CD4-positive, alpha-beta T cell (primary cell): Measurements from ENCODE around the gene SORL1-AS1.
"Not testable (repeated sequence)": the region's sequence is repeated elsewhere in the genome, so short reads cannot be mapped to it uniquely, and the experiment has no call there.

ENCODE experiments used
- ATAC-seq: fragments of 200-7000 bp; cut with Tn5 transposase; one replicate; pipeline ENCODE4 v1.10.0; 2022; ENCODE audit warnings: mild to moderate bottlenecking; ENCODE audit not compliant: poor library complexity
- CTCF ChIA-PET: fragments of 350-600 bp; sonication (Branson Sonifier 250); formaldehyde crosslinking; loops from one replicate; lab custom pipeline; 2021; ENCODE audit warnings: antibody characterized with exemption, inconsistent platforms; lab: Charles Lee
- POLR2A ChIA-PET: fragments of 350-600 bp; sonication (Branson Sonifier 250); formaldehyde crosslinking; loops from one replicate; lab custom pipeline; 2021; ENCODE audit warnings: antibody characterized with exemption, inconsistent platforms; lab: Charles Lee
- DNase-seq, 14 experiments: peaks; one replicate each; pipeline ENCODE4 v3.0.0-alpha.2; 2013 to 2020; ENCODE audit warnings: mixed read lengths in 2 of 14
- H3K27ac ChIP-seq, 2 donors: one replicate each; pipeline versions ENCODE4 v1.5.1 to v1.7.0; 2013; ENCODE audit warnings: low read length in 2 of 2, low read depth in 1 of 2, mild to moderate bottlenecking in 1 of 2
- H3K27me3 ChIP-seq, 2 experiments: 1 replicate in 1 of 2; 2 replicates in 1 of 2; pipeline versions ENCODE4 v1.6.1 to v1.7.0; 2013; ENCODE audit warnings: low read length in 2 of 2, control low read depth in 1 of 2, mild to moderate bottlenecking in 1 of 2, moderate library complexity in 1 of 2; ENCODE audit not compliant: insufficient read depth in 2 of 2, control insufficient read depth in 1 of 2
- H3K36me3 ChIP-seq: one replicate; pipeline ENCODE4 v1.6.1; 2013; ENCODE audit warnings: low read length, control low read depth; ENCODE audit not compliant: insufficient read depth
- H3K4me1 ChIP-seq: one replicate; pipeline ENCODE4 v1.6.1; 2013; ENCODE audit warnings: low read length, control low read depth; ENCODE audit not compliant: insufficient read depth
- H3K4me3 ChIP-seq: one replicate; pipeline ENCODE4 v1.5.1; 2013; ENCODE audit warnings: mild to moderate bottlenecking, low read length, moderate library complexity
- H3K9me3 ChIP-seq, 2 experiments: 1 replicate in 1 of 2; 2 replicates in 1 of 2; pipeline versions ENCODE4 v1.6.1 to v1.7.0; 2013; ENCODE audit warnings: low read length in 2 of 2, mild to moderate bottlenecking in 2 of 2, control low read depth in 1 of 2, moderate library complexity in 1 of 2; ENCODE audit not compliant: control insufficient read depth in 1 of 2, insufficient read depth in 1 of 2
- H3K27ac Mint-ChIP-seq: one replicate; pipeline ENCODE4 v1.8.0; 2020; ENCODE audit warnings: mixed read lengths
- H3K27me3 Mint-ChIP-seq: one replicate; pipeline ENCODE4 v1.8.0; 2021; ENCODE audit warnings: mixed read lengths
- H3K36me3 Mint-ChIP-seq: one replicate; pipeline ENCODE4 v1.8.0; 2021; ENCODE audit warnings: low read depth, mixed read lengths
- H3K4me1 Mint-ChIP-seq: one replicate; pipeline ENCODE4 v1.8.0; 2021; ENCODE audit warnings: low read depth, mixed read lengths
- H3K4me3 Mint-ChIP-seq: one replicate; pipeline ENCODE4 v1.8.0; 2020; ENCODE audit warnings: mild to moderate bottlenecking, mixed read lengths
- H3K9me3 Mint-ChIP-seq: one replicate; pipeline ENCODE4 v1.8.0; 2020; ENCODE audit warnings: mixed read lengths
- intact Hi-C, 2 experiments: fragments of 100-400 bp; cut with DNase I in 1 of 2; cut with micrococcal nuclease in 1 of 2; formaldehyde crosslinking; loops; one replicate each; pipeline versions ENCODE4 v1.15.1 to v1.9.0; 2023 to 2025; cut with DNase I, micrococcal nuclease
- TF ChIP-seq, protein P1 (sequence below): fragments of 200-600 bp; IDR thresholded peaks from one replicate; pipeline ENCODE4 v1.8.0; 2022; ENCODE audit warnings: antibody characterized with exemption, mild to moderate bottlenecking

SORL1-AS1 gene

DNA sequence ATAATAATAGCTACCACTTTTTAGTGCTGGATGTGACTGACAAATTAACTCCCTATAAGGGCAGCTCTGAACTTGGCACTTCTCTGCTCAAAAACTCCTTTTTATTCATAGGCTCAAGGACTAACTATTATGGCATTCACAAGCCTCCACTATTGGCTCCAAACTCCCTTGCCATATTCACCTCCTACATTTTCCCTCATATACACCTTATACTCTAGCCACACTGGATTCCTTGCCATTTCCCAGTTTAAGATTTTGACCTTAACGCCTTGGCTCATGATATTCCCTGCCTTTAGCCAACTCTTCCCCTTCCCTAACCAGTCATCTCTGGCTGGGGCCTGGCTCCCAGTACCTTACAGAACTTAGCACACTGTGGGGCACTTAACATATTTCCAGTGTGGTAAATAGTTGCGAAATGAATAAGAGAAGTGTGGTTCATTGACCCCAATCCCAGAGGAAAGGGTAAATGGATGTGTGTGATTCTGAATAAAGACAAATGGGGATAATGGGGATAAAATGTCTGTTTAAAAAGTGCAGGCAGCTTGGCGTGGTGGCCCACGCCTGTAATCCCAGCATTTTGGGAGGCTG lies 40.7 kb downstream of the SORL1-AS1 start:
- ATAC-seq (no peak), DNase-seq (no peak)
- H3K4me1 ChIP-seq: peaks cover 17% of the 10 kb centered on the region
- TF ChIP-seq, protein P1, sequence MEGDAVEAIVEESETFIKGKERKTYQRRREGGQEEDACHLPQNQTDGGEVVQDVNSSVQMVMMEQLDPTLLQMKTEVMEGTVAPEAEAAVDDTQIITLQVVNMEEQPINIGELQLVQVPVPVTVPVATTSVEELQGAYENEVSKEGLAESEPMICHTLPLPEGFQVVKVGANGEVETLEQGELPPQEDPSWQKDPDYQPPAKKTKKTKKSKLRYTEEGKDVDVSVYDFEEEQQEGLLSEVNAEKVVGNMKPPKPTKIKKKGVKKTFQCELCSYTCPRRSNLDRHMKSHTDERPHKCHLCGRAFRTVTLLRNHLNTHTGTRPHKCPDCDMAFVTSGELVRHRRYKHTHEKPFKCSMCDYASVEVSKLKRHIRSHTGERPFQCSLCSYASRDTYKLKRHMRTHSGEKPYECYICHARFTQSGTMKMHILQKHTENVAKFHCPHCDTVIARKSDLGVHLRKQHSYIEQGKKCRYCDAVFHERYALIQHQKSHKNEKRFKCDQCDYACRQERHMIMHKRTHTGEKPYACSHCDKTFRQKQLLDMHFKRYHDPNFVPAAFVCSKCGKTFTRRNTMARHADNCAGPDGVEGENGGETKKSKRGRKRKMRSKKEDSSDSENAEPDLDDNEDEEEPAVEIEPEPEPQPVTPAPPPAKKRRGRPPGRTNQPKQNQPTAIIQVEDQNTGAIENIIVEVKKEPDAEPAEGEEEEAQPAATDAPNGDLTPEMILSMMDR: no peak
- H3K4me3 ChIP-seq: no peak overlapping the region
- H3K4me3 Mint-ChIP-seq: no peak overlapping the region
- no peak overlapping the region for H3K27ac ChIP-seq
- intact Hi-C loops: no loop called here
- H3K27me3 ChIP-seq: no peaks in the 10 kb centered on the region
- no peaks in the 10 kb centered on the region for H3K36me3 Mint-ChIP-seq
- no peaks in the 10 kb centered on the region for H3K9me3 ChIP-seq
- H3K27me3 Mint-ChIP-seq: no peaks in the 10 kb centered on the region
- no peaks in the 10 kb centered on the region for H3K9me3 Mint-ChIP-seq
- H3K36me3 ChIP-seq: no peaks in the 10 kb centered on the region
- peaks cover 31% of the 10 kb centered on the region for H3K4me1 Mint-ChIP-seq
- ChIA-PET CTCF (no interaction called here), POLR2A (no interaction called here)
- H3K27ac Mint-ChIP-seq: peak overlapping the region; percentile 1

- H3K9me3 ChIP-seq, H3K36me3 Mint-ChIP-seq, POLR2A ChIA-PET, H3K27ac ChIP-seq, H3K27me3 ChIP-seq, CTCF ChIA-PET, H3K27ac Mint-ChIP-seq, H3K9me3 Mint-ChIP-seq, H3K27me3 Mint-ChIP-seq, H3K4me3 ChIP-seq, H3K4me3 Mint-ChIP-seq, intact Hi-C loops, ATAC-seq, H3K36me3 ChIP-seq, DNase-seq: not testable (repeated sequence)
- H3K4me1 ChIP-seq: peaks cover 10% of the 10 kb centered on the region
- peaks cover 24% of the 10 kb centered on the region for H3K4me1 Mint-ChIP-seq
Observed at GRCh38 chr11:121411330-121411729, 41.4 kb downstream of the SORL1-AS1 start.

DNA sequence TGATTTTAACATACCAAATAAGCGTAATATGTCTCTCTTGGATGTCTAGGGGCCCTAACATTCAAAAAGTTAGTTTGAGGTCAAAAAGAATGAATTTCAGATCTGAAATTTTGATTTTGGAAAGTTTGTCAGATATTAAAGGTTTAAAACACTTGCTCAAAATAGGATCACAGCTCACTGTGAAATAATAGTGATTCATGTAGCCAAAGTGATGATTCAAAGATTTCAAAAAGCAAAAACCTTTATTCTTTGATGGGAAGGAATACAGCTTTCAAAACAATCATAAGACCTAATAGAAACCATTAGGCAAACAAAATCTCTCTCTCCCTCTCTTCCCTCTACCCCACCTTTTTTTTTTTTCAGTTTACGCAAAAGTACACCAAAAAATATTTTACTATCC lies 42.7 kb downstream of the SORL1-AS1 start:
- H3K27me3 Mint-ChIP-seq, H3K27ac Mint-ChIP-seq, H3K36me3 ChIP-seq, DNase-seq, H3K4me1 ChIP-seq, ATAC-seq, H3K4me3 ChIP-seq, H3K27ac ChIP-seq, H3K9me3 Mint-ChIP-seq, H3K4me3 Mint-ChIP-seq, intact Hi-C loops, H3K36me3 Mint-ChIP-seq, H3K27me3 ChIP-seq, H3K9me3 ChIP-seq: not testable (repeated sequence)
- POLR2A ChIA-PET: interaction anchor here (2.2 kb wide), 1 partner anchor 41 kb away, joined by 12 read pairs; no protein-coding TSS in a partner anchor
- CTCF ChIA-PET: interaction anchor here (0.9 to 1.3 kb wide), 2 partner anchors 11 to 73 kb away, joined by 3 read pairs; no protein-coding TSS in a partner anchor
- peaks cover 13% of the 10 kb centered on the region for H3K4me1 Mint-ChIP-seq

- H3K27me3 ChIP-seq: no peaks in the 10 kb centered on the region
- no peaks in the 10 kb centered on the region for H3K27me3 Mint-ChIP-seq
- no peaks in the 10 kb centered on the region for H3K9me3 ChIP-seq
- DNase-seq: no peak
- no peaks in the 10 kb centered on the region for H3K36me3 ChIP-seq
- H3K27ac Mint-ChIP-seq: no peak overlapping the region
- H3K36me3 Mint-ChIP-seq: no peaks in the 10 kb centered on the region
- H3K4me1 ChIP-seq: no peaks in the 10 kb centered on the region
- peaks cover 6% of the 10 kb centered on the region for H3K4me1 Mint-ChIP-seq
- no peaks in the 10 kb centered on the region for H3K9me3 Mint-ChIP-seq
- no peak overlapping the region for H3K4me3 Mint-ChIP-seq
- POLR2A ChIA-PET: interaction anchor here (1.1 to 2.2 kb wide), 2 partner anchors 9 to 42 kb away, joined by 6 to 12 read pairs; no protein-coding TSS in a partner anchor
- TF ChIP-seq, protein P1: no peak
- no peak for ATAC-seq
- H3K27ac ChIP-seq: no peak overlapping the region
- intact Hi-C loops: no loop called here
- H3K4me3 ChIP-seq: no peak overlapping the region
- CTCF ChIA-PET: interaction anchor here (0.7 to 1.3 kb wide), 3 partner anchors 12 to 355 kb away, joined by 3 read pairs; no protein-coding TSS in a partner anchor
Observed at GRCh38 chr11:121408830-121409229, 43.9 kb downstream of the SORL1-AS1 start.
